BJ (cell line): ENCODE measurements around the gene KIAA0930. TPM values are rescaled to one million over a fixed set of nuclear protein-coding genes. Genes with fewer than 3 reads are reported as not detected.

Source experiments
- CTCF ChIA-PET: fragments of 350-600 bp; formaldehyde crosslinking; extraction: SDS; loops from one replicate; lab custom pipeline; 2021; ENCODE audit warnings: antibody characterized with exemption, inconsistent platforms; lab: Yijun Ruan, JAX
- POLR2A ChIA-PET: fragments of 300-600 bp; sonication (Branson Sonifier 250); formaldehyde crosslinking; extraction: SDS; loops from one replicate; lab custom pipeline; 2021; ENCODE audit warnings: antibody characterized with exemption; lab: Charles Lee
- DNase-seq: peaks from one replicate; pipeline ENCODE4 v3.0.0-alpha.2; 2011; ENCODE audit warnings: low read depth
- H3K27me3 ChIP-seq: 2 replicates; pipeline ENCODE4 v1.6.0; 2011; ENCODE audit warnings: low read length; ENCODE audit not compliant: control insufficient read depth, insufficient read depth
- H3K36me3 ChIP-seq: 2 replicates; pipeline ENCODE4 v1.5.1; 2011; ENCODE audit warnings: low read length; ENCODE audit not compliant: control insufficient read depth, insufficient read depth
- H3K4me3 ChIP-seq: 2 replicates; pipeline ENCODE4 v1.5.1; 2011; ENCODE audit warnings: low read depth, mild to moderate bottlenecking, control low read depth, low read length
- CTCF ChIP-seq: IDR thresholded peaks from 2 replicates; pipeline ENCODE4 v1.5.1; 2011; ENCODE audit warnings: low read depth, mild to moderate bottlenecking, control low read depth, inconsistent platforms, low read length, moderate library complexity; ENCODE audit not compliant: insufficient read depth
- polyA plus RNA-seq: library from polyadenylated mRNA; depleted of rRNA; stranded (reverse); fragments of >200 nt; gene quantifications from 2 replicates; pipeline ENCODE4 v1.2.3, GENCODE V29; 2011

KIAA0930 gene
- polyA plus RNA-seq, 1 experiment = 64.0 TPM

GRCh38 chr22:45273452-45274075 lies 32.9 kb upstream of the KIAA0930 start:
- peaks cover 6% of the 10 kb centered on the region for H3K27me3 ChIP-seq
- POLR2A ChIA-PET = no interaction called here
- no peak overlapping the region for H3K4me3 ChIP-seq
- CTCF ChIA-PET = interaction anchor here (2.2 kb wide), 1 partner anchor 167 kb away, joined by 10 read pairs; no protein-coding TSS in a partner anchor
- no peak for TF ChIP-seq CTCF
- DNase-seq = no peak
- H3K36me3 ChIP-seq = no peaks in the 10 kb centered on the region

GRCh38 chr22:45272498-45272897 lies 31.8 kb upstream of the KIAA0930 start:
- H3K36me3 ChIP-seq = no peaks in the 10 kb centered on the region
- peaks cover 6% of the 10 kb centered on the region for H3K27me3 ChIP-seq
- ChIA-PET POLR2A (no interaction called here), CTCF (interaction anchor here (0.9 to 2.2 kb wide), 5 partner anchors 158 to 305 kb away, joined by 3 to 12 read pairs (median 3); no protein-coding TSS in a partner anchor)
- DNase-seq = no peak
- no peak for TF ChIP-seq CTCF
- H3K4me3 ChIP-seq = no peak overlapping the region

- no peak for TF ChIP-seq CTCF
- H3K36me3 ChIP-seq = no peaks in the 10 kb centered on the region
- no peak overlapping the region for H3K4me3 ChIP-seq
- peaks cover 6% of the 10 kb centered on the region for H3K27me3 ChIP-seq
- DNase-seq = no peak
- CTCF ChIA-PET = interaction anchor here (1.0 to 2.2 kb wide), 5 partner anchors 164 to 305 kb away, joined by 3 to 12 read pairs (median 6); no protein-coding TSS in a partner anchor
- POLR2A ChIA-PET = no interaction called here
Measured at GRCh38 chr22:45271667-45272201, 31.0 kb upstream of the KIAA0930 start.

- no peak for TF ChIP-seq CTCF
- ChIA-PET CTCF (interaction anchor here (0.6 to 2.2 kb wide), 9 partner anchors 144 to 284 kb away, joined by 3 to 12 read pairs (median 4); no protein-coding TSS in a partner anchor), POLR2A (no interaction called here)
- DNase-seq = no peak
- peaks cover 6% of the 10 kb centered on the region for H3K27me3 ChIP-seq
- H3K4me3 ChIP-seq = no peak overlapping the region
- no peaks in the 10 kb centered on the region for H3K36me3 ChIP-seq
Measured at GRCh38 chr22:45270095-45271020, 29.7 kb upstream of the KIAA0930 start.
